Thoracic aorta (tissue), 2 donors: ENCODE results near the gene TPRG1. TPM values are rescaled to one million over a fixed set of nuclear protein-coding genes. Genes with fewer than 3 reads are reported as not detected.

Experiments
- ATAC-seq: fragments of 150-250 bp; one replicate; pipeline ENCODE4 v1.8.0; 2017; ENCODE audit warnings: low read depth; ENCODE audit not compliant: insufficient number of reproducible peaks, low FRiP score
- DNase-seq: peaks from one replicate; pipeline ENCODE4 v3.0.0-alpha.2; 2020; ENCODE audit warnings: low spot score
- H3K27ac ChIP-seq, 2 donors: fragments of 200-600 bp; sonication (generic); 1 replicate in 1 of 2; 2 replicates in 1 of 2; pipeline ENCODE4 v1.5.1; 2016; ENCODE audit warnings: mild to moderate bottlenecking in 2 of 2, moderate library complexity in 2 of 2
- H3K27me3 ChIP-seq: fragments of 200-600 bp; sonication (generic); replicated peaks from 2 replicates; pipeline ENCODE4 v1.6.0; 2016; ENCODE audit warnings: mild to moderate bottlenecking; ENCODE audit not compliant: insufficient read depth
- H3K36me3 ChIP-seq: fragments of 200-600 bp; sonication (generic); one replicate; pipeline ENCODE4 v1.5.1; 2016
- H3K4me1 ChIP-seq, 2 donors: fragments of 200-600 bp; sonication (generic); 1 replicate in 1 of 2; 2 replicates in 1 of 2; pipeline versions ENCODE4 v1.5.1 to v1.6.0; 2016; ENCODE audit warnings: low read depth in 2 of 2, mild to moderate bottlenecking in 1 of 2; ENCODE audit not compliant: control insufficient read depth in 1 of 2
- H3K4me3 ChIP-seq: fragments of 200-600 bp; sonication (generic); 2 replicates; pipeline ENCODE4 v1.5.1; 2016; ENCODE audit warnings: mild to moderate bottlenecking
- H3K9me3 ChIP-seq: fragments of 200-600 bp; sonication (generic); 2 replicates; pipeline ENCODE4 v1.5.1; 2016
- total RNA-seq, 2 donors: library from RNA; depleted of rRNA; stranded (reverse); fragments of >200 nt; gene quantifications; one replicate each; pipeline versions ENCODE4 v1.1.0 to v1.2.3, GENCODE V29; 2016
- TF ChIP-seq, protein P1 (sequence below): fragments of 200-600 bp; sonication (generic); IDR thresholded peaks from one replicate; pipeline ENCODE4 v1.5.1; 2019; ENCODE audit warnings: antibody characterized with exemption

The TPRG1 gene
- total RNA-seq, 2 donors from 2014 or later, result 7.4 to 14.5 TPM

- Histone ChIP-seq H3K27me3 (no peaks in the 10 kb centered on the region), H3K36me3 (no peaks in the 10 kb centered on the region), H3K27ac (no peak overlapping the region), H3K4me3 (no peak overlapping the region), H3K4me1 (no peaks in the 10 kb centered on the region), H3K9me3 (no peaks in the 10 kb centered on the region)
- no peak for ATAC-seq
- TF ChIP-seq, protein P1, sequence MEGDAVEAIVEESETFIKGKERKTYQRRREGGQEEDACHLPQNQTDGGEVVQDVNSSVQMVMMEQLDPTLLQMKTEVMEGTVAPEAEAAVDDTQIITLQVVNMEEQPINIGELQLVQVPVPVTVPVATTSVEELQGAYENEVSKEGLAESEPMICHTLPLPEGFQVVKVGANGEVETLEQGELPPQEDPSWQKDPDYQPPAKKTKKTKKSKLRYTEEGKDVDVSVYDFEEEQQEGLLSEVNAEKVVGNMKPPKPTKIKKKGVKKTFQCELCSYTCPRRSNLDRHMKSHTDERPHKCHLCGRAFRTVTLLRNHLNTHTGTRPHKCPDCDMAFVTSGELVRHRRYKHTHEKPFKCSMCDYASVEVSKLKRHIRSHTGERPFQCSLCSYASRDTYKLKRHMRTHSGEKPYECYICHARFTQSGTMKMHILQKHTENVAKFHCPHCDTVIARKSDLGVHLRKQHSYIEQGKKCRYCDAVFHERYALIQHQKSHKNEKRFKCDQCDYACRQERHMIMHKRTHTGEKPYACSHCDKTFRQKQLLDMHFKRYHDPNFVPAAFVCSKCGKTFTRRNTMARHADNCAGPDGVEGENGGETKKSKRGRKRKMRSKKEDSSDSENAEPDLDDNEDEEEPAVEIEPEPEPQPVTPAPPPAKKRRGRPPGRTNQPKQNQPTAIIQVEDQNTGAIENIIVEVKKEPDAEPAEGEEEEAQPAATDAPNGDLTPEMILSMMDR, result no peak
- no peak for DNase-seq
These were observed 6.6 kb upstream of the TPRG1 start for GRCh38 chr3:189165092-189165612.

DNA sequence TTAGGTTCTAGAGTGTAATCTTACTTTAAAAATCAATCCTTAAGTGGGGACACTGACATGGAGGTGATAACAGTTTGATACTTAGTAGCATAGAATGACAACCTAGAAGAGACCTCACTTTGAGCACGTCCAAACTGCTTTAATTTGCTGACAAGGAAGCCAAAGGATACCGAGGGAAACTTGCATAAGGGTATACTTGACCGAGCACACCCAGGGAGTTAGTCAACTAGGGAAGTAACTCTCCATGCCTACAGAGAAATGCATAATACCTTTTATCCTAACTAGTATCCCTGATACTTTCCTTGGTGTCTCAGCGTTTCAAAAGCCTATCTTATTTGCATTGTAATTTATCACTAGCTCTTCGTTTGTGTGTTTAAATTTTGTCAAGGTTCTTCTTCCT, 5.5 kb upstream of the TPRG1 start:
- no peaks in the 10 kb centered on the region for H3K4me1 ChIP-seq
- TF ChIP-seq, protein P1, result no peak
- DNase-seq, result no peak
- H3K36me3 ChIP-seq, result no peaks in the 10 kb centered on the region
- no peak overlapping the region for H3K4me3 ChIP-seq
- ATAC-seq, result no peak
- H3K27me3 ChIP-seq, result no peaks in the 10 kb centered on the region
- no peak overlapping the region for H3K27ac ChIP-seq
- no peaks in the 10 kb centered on the region for H3K9me3 ChIP-seq

DNA sequence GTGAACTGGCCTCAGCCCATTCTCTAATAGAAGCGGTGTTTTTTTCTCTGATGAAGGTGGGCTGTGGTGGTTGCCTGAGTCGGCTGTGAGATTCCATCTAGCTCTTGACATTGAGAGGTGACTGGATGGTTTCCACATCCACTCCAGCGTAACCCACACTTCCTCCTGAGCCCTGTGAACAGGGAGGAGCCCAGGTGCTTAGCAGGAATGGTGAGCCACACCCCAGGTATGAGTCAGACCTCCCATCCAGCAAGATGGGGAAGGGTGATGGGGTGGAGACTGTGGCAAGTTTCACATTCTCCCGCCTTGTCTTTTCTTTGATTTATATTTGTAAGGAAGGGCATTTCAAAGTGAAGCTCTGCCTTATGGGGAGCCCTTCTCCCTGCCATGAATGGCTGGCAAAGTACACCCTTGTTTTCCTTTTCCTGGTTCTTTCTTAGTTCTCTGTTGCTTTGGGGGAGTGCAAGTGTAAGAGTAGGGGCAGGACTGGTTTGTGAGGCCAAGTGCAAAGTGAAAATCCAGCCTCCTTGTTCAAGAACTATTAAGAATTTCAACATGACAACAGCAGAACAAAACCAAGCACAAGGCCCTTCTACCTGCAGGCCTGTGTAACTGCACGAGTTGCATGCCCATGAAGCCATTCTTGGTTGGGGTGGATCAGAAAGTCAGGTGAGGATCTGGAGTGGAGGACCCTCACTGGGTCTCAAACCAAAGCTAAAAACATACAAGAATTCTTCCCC, 4.6 kb upstream of the TPRG1 start:
- ATAC-seq (no peak), DNase-seq (no peak)
- TF ChIP-seq, protein P1, result no peak

GRCh38 chr3:189168711-189169110, 3.1 kb upstream of the TPRG1 start:
- TF ChIP-seq, protein P1, result no peak
- no peak for ATAC-seq
- Histone ChIP-seq H3K36me3 (no peaks in the 10 kb centered on the region), H3K27ac (no peak overlapping the region), H3K27me3 (no peaks in the 10 kb centered on the region), H3K4me3 (no peak overlapping the region), H3K4me1 (no peaks in the 10 kb centered on the region), H3K9me3 (no peaks in the 10 kb centered on the region)
- DNase-seq, result no peak

More for the DNA sequence above, 4.6 kb upstream of the TPRG1 start:
- Histone ChIP-seq H3K36me3 (no peaks in the 10 kb centered on the region), H3K4me1 (no peaks in the 10 kb centered on the region), H3K4me3 (no peak overlapping the region), H3K27ac (no peak overlapping the region), H3K27me3 (no peaks in the 10 kb centered on the region), H3K9me3 (no peaks in the 10 kb centered on the region)

DNA sequence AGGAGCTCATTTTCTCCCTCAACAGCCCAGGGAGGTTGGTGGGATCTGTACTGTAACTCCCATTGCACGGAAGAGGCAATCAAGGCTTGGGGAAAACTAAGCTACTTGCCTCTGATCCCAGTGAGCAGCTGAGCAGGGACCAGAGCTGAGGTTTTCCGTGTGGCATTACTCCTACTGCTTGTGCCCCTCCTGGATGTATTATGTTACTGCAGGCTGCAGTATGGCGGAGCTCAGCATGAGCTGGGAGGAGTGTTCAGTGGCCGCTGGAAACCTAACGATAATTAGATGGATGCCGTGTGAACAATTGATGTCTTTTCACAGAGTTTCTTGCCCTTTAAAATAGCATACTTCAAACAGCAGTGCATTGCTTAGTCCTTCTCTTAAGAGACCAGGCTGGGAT, 2.0 kb upstream of the TPRG1 start:
- no peak for DNase-seq
- H3K9me3 ChIP-seq, result no peaks in the 10 kb centered on the region
- no peak for ATAC-seq
- no peak overlapping the region for H3K27ac ChIP-seq
- no peaks in the 10 kb centered on the region for H3K27me3 ChIP-seq
- no peaks in the 10 kb centered on the region for H3K4me1 ChIP-seq
- TF ChIP-seq, protein P1, result no peak
- no peaks in the 10 kb centered on the region for H3K36me3 ChIP-seq
- no peak overlapping the region for H3K4me3 ChIP-seq
